Glomerular endothelial cell (primary cell): ENCODE data around the gene NR3C2. TPM values are rescaled to one million over a fixed set of nuclear protein-coding genes. Genes with fewer than 3 reads are reported as not detected.
"Not testable (repeated sequence)": the region's sequence is repeated elsewhere in the genome, so short reads cannot be mapped to it uniquely, and the experiment has no call there.

Experiments used
- DNase-seq: peaks from one replicate; pipeline ENCODE4 v3.0.0-alpha.2; 2011; ENCODE audit warnings: low read depth, low spot score; ENCODE audit errors: extremely low read depth
- total RNA-seq: library from RNA; depleted of rRNA; stranded (reverse); fragments of >200 nt; gene quantifications from 2 replicates; pipeline ENCODE4 v1.2.3, GENCODE V29; 2015

Gene NR3C2
- total RNA-seq, 1 donor from 2014 or later, result 5.2 TPM

DNA sequence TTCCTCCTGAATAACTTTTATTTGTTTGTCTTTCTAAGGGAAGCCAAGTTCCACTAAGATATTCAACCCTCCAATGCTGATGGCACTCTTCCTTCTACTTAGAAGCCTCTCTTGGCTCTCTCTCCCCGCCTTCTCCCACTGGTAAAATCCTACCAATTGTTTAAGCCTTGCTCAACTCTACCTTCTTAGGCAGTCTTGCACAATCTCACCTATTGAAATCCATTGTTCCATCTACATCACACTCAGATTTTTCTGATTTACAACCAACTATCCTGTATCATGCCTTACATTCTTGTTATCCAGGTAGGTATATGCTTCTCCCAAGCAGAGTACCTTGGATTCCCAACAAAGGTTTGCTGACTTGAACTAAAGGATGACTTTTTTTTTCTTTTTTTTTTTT is 69.1 kb downstream of the NR3C2 start:
- DNase-seq, result no peak

DNA sequence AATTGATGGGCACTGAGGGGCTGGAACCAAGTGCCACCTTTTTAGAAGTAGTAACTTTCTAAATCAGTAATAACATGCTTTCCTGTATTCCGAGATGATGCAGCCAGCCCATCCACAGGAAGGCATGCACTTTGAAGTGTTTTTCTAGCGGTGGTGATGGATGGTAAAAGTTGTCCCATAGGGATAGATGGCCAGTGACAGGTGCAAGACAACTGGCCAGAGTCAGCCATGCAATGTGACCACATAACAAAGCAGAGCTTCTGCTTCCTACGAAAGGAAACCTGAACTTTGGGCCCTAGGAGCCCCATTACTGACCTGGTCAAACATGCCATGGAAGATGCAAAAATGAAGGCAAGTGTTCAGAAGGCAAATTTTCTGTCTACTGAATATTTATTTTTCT is 72.3 kb downstream of the NR3C2 start:
- no peak for DNase-seq

DNA sequence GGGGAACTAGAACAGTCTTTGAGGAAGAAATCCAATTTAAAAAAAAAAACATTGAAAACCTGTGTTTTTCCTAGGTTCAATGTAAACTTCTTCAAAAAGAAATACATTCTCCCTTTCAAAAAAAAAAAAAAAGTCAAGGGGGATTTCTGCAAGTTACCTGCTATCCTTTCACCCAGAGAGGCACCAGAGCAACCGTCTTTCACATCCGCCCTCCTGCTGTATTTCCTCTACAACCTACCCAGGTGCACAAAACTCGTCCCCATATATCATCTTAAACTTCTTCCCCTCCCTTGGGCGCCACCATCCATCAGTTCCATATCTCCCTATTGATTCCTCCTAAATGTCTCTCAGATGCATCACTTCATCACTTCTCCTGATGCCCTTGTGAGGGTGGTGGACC is 74.5 kb downstream of the NR3C2 start:
- DNase-seq, result no peak

DNA sequence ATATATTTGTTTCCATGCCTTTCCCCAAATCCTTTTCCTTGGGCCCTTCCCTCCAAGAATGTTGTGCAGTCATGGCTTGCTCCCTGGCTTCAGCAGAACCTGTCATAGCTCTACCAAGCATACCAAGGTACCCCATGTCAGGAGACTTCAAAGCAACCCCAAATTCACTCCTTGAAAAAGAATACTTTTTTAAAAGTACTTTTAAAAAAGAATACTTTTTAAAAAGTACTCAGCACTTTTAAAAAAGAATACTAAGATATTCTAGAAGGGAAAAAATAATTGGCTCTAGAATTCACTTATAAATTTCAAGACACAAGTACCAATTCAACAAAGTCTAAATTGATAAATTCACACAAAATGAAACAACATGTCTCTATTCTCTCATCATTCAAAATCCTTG is 76.0 kb downstream of the NR3C2 start:
- no peak for DNase-seq

DNA sequence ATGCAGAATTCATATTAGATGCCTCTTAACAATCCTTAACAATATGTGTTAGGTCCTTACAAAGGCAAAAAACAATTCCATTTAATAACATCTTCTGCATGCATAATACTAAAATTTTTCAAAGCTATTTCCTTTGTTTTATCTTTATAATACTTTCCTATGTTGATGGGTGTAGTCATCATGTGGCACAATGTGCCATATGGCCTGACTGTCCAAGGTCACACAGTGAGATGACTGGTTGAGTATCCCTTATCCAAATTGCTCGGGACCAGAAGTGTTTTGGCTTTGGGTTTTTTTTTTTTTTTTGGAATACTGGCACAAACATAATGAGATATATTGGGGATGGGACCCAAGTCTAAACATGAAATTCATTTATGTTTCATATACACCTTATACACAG is 77.7 kb downstream of the NR3C2 start:
- no peak for DNase-seq

DNA sequence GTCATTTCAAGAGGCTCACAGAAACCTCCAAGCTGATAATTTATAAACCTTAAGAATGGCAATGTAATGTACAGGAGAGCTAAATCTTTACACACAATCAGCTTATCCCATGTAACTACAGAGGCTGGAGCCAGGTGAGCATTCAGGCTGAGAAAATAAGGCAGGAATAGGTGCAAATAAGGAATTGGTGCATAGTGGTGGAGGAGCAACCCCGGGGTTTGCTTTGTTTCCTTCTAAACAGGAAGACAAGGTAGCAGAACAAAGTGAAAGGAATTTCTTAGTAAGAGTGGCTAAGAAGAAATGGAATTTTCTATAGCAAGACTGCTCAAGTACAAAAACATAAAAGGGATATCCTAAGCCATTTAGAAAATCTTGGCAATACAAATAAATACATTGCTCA is 82.4 kb downstream of the NR3C2 start:
- no peak for DNase-seq

DNA sequence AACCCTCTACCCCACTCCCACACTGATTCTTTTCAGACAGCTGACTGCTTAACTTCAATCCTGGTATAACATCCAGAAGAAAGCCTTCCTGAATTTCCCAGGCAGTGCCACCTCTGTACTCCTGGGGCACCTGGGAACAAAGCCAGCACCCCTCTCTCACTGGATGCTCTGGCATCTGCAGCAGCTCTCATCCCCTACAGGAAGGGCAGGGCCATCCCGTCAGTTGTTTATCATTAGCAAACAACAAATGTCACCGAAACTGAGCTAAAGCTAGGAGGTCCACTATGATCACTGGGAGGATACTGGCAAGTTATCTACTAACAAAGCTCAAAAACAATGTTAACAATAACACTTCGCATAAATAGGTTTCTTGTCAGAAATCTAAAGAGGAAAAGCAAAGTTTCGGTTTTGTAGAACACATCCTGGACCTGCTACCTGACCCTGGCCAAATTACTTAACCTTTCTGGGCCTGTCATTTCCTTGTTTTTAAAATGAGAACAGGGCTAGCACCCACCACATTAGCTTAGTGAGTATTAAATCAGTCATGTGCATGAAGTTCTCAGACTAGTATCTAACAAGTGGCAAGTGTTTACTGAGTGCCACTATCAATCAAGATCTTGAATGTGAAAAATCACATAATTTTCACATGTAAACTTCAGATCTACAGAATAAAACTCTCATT is 86.6 kb downstream of the NR3C2 start:
- peak; percentile 61 for DNase-seq

DNA sequence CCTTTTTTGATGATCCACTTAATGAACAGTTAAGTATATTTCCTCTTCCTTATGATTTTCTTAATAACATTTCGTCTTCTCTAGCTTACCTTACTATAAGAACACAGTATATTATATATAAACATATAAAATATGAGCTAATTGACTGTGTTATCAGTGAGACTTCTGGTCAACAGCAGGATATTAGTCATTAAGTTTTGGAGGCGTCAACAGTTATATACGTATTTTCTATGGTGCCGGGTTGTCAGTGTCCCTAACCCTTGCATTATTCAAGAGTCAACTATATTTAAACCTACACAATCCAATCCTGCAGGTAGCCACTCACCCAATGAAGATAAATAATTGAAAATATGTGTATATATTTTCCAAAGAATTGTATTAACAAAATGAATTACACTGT is 88.0 kb downstream of the NR3C2 start:
- peak; percentile 57 for DNase-seq

DNA sequence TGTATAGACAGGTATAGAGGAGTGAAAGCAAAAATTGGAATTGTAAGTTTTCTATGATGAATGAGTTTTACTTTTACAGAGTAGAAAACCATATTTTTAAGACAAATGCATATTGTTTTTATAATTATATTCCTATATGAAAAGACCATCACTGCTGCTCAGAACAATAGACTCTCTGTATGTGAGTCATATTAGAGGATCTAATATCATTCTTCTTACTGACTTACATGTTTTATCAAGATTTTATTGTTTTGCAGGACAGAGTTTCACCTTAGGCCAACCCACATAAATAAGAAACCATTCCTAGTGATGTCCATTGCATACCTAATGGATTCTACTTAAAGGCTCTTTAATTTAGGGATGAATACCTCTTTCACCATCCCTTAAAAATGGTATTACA is 88.6 kb downstream of the NR3C2 start:
- DNase-seq, result no peak

DNA sequence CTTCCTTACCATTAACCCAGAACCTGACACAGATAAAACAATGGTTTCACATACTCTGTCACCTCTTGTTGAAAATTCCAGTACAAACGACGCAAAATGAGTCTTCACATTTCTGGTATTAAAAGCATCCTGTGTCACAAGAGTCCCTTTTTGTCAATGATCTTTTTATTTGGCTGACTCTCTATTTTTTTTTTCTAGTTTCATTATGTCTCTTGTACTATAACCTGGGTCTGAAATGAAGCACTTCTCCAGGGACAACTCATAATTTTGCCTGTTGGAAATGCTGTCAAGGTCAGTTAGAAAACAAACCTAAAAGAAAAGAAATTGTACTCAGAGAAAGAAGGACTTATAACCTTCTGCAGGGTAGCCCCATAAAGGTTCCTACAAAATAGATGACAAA is 93.1 kb downstream of the NR3C2 start:
- no peak for DNase-seq

DNA sequence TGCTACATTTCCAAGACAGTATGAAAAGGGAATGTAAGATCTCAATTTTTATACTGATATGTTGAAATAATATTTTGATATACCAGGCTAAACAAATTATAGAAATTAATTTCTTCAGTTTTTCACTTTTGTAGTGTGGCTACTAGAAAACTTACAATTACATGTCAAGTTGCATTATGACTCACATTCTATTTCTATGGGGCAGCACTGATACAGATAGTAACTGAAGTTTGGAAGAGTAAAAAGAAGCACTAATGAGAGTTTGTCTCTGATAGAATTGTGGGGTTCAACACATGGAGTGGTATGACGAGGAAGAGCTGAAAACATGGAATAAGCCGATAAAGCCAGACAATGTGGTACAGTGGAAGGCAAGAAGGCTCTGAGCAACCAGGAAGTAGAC is 95.6 kb downstream of the NR3C2 start:
- no peak for DNase-seq

DNA sequence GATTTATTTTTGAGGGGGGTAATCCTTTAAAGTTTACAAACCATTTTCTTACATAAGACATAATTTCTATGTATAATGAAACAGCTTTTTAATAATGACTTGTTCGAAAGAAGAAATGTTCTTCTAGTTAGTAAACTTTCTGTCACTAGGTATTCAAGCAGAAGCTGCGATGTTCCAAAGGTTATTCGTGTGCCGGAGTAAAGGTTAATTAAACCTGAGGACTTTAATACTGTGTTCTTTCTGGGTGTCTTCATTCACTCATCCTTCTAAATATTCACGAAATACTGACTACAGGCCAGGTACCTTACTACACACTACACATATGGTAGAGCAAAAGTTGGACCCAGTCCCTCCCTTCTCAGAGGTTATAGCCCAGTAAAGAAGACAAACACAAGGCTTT is 96.7 kb downstream of the NR3C2 start:
- DNase-seq, result no peak

DNA sequence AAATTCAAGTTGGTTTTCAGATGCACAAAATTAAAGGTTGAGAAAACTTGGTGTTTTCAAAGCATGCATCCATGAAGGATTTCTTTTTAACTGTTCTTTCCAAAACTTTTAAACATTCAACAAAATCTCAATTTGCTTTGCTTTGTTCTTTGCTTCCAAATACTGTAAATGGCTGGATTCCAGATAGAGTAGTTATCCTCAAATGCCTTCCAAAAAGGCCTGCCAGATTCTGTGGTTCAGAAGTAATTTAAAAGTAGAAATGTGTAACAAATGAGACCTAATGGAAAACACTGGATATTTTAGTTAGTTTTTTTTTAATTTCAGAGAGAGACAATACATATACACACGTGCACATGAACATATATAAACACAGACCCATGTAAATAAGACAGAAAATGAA is 97.3 kb downstream of the NR3C2 start:
- DNase-seq, result no peak

DNA sequence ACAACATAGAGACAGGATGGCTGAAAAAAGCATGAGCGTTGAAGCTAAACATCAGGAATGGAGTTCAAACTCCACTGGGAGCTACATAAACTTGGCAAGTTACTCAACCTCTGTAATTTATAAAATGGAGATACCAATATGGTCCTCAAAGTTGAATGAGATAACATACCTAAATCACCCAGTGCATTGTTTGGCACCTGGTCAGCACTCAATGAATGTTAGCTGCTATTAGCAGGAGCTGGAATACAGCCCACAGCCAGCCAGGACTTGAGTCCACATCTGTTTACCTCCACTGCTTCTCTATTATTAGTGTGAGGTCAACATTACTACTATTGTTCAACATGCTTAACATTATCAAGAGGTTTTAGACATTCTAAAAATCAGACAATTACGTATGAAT is 97.9 kb downstream of the NR3C2 start:
- no peak for DNase-seq

DNA sequence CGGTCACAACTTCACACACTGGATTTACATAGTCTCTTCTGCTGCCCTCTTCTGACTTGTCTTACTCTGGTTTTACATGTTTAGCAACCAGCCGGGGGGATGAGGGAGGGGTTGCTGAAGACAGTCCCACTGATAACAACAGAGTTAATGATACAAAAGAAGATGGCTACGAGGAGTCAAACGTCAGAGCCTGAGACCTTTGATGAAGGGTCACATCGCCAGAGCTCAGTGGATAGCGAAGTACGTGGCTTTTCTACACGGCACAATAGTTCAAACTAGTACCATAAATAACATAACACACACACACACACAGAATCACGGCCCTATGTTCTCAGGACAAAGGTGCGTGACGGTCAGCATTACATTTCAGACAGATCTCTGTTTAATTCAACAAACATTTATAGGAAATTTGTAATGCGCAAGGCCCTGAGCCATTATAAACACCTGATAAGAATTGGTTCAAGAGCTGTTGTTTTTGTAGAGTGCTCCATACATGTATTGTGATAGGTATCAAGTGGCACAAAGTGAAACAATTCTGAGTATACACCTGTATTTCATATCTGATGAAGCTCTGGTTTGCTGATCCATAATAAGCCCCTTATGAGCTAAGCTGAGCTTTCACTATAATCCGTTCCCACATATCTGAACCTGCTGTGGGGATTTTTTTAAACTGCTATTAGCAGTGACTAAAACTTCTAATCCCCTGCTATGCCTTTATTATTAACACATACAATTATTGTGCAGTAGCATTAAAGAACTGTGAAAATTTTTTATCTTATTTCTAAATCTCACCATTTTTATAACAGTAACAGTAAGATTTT is 100.0 kb downstream of the NR3C2 start:
- no peak for DNase-seq

DNA sequence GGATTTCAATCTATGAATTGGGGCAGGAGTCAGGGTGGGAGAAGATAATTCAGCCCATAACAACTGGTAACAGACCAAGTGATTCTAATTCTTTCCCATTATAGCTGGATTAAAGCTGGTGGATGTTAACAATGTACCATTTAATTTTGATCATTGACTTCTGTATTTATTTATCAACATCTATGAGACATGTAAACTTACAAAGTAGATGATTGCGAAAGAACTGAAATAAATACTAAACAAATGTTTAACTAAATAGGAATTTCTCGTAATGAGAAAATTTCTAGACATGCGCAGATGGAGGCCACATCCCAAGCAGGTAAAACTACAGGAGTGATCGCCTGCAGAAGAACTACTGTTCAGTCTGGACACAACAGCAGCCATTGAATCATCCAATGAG is 107.1 kb downstream of the NR3C2 start:
- DNase-seq, result no peak

DNA sequence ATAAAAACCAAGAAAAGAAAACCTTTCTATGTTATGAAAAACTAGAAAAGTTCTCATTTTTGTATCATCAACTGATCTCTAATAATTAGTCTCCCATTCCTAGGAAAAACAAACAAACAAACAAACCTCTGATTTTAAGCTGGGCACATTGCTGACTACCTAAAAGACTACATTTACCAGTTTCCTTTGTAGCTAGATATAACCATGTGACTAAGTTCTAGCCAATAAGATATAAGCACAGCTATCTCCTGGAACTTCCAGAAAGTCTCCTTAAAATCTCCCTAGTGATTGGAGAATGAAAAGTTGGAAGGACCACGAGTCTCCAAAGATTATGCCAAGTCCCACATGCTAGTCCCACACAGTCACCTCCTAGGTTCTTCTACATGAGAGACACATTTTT is 108.9 kb downstream of the NR3C2 start:
- DNase-seq, result no peak

DNA sequence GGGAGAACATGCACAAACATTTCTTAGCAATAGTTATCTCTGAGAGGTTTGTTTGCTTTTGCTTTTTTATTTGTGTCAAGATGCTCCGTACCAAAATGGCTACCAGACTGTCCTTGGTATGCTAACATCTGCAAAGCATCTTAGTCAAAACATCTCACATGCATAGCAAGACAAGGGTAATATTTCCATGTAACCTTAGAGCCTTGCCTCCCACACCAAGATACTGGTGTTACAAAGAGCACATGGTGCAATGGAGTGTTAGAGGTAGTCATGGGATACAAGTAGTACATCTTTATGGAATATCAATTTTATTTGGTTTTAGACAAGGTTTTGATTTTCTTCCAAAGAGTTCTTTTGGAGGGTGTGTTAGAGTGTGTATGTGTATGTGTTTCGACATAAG is 109.7 kb downstream of the NR3C2 start:
- no peak for DNase-seq

DNA sequence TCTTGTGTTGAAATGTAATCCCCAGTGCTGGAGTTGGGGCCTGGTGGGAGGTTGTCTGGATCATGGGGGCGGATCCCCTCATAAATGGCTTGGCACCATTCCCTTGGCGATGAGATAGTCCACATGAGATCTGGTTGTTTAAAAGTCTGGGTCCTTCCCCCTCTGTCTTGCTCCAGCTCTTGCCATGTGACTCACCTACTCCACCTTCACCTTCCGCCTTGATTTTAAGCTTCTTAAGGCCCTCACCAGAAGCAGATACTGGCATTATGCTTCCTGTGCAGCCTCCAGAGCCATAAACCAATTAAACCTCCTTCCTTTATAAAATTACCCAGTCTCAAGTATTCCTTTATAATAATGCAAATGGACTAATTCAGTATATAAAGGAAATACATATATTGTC is 111.5 kb downstream of the NR3C2 start:
- DNase-seq, result no peak

DNA sequence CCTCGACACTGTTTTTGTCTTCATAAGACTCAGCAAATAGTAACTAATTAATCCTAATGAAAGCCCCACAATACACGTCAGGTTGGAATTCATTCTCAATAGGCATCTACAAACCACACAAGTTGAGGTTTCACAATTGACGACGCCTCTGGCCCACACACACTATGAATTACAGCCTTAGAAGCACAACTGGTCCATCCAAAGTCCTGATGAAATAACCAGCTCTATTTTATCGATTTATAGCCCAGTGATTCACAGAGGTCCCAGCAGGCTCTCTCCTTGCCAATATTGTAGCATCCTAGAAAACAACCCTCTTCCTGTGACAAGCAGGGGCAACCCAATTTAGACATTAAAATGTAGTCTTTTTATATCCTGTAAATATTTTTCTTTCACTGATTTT is 112.1 kb downstream of the NR3C2 start:
- no peak for DNase-seq

DNA sequence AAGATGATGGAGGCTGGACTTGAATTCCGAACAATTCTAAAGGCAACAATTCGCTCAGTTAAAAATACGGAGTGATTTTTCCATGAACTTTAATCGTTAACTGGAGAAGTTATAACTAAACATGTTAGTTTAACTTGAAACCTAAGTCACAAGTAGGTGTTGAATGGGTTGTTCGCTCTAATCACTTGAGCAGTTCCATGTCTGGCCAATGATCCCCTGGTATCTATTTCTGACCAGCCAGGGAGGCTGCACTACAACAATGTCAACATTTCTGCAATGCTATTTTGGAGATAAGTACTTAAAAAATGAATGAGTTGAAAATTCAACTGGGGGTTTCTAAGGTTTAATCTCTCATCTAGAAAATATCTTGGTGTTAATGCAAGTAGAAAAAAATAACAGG is 112.5 kb downstream of the NR3C2 start:
- DNase-seq, result no peak

DNA sequence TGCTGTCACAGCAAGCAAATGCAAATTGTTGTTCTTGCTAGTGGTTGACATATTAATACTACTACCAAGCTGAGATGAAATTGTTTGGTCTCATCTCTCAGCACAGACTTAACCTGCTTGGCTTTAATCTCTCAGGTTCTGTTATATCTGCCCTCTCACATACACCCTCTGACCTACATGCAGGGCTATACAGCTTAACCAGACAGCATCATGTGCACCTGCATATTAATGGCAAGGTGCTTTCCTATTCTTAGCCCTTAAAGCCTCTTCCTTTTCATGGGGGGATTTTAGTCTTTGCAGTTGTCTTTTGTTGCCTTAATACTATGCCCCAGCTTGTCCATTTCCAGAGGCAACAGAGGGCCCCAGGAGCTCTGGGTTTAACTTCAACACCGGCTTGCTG is 114.5 kb downstream of the NR3C2 start:
- DNase-seq, result no peak

DNA sequence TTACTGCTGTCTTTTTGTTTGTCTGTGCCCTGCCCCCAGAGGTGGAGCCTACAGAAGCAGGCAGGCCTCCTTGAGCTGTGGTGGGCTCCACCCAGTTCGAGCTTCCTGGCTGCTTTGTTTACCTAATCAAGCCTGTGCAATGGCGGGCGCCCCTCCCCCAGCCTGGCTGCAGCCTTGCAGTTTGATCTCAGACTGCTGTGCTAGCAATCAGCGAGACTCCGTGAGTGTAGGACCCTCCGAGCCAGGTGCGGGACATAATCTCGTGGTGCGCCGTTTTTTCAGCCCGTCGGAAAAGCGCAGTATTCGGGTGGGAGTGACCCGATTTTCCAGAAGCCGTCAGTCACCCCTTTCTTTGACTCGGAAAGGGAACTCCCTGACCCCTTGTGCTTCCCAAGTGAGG is 118.9 kb downstream of the NR3C2 start:
- not testable (repeated sequence) for DNase-seq
